HCT116 (cell line): ENCODE data around the gene LPAR1.

Experiments used
- EZH2 ChIP-seq: fragments of 200-600 bp; sonication (generic); IDR thresholded peaks from 2 replicates; pipeline ENCODE4 v1.6.1; 2017; ENCODE audit warnings: antibody characterized with exemption, mixed run types
- EZH2phosphoT487 ChIP-seq: fragments of 200-600 bp; IDR thresholded peaks from 2 replicates; pipeline ENCODE4 v1.6.1; 2018; ENCODE audit warnings: antibody characterized with exemption, borderline replicate concordance
- JUND ChIP-seq: IDR thresholded peaks from 2 replicates; pipeline ENCODE4 v1.6.1; 2012
- POLR2A ChIP-seq: IDR thresholded peaks from 2 replicates; pipeline ENCODE4 v1.7.0; 2011; ENCODE audit warnings: borderline replicate concordance; ENCODE audit not compliant: insufficient read depth, insufficient read length; ENCODE audit errors: extremely low read depth
- POLR2AphosphoS5 ChIP-seq: IDR thresholded peaks from 2 replicates; pipeline ENCODE4 v1.6.1; 2011; ENCODE audit warnings: mild to moderate bottlenecking, low read depth, low read length, moderate library complexity
- RAD21 ChIP-seq: IDR thresholded peaks from 2 replicates; pipeline ENCODE4 v1.6.1; 2012; ENCODE audit warnings: low read depth, mild to moderate bottlenecking
- SIN3A ChIP-seq: IDR thresholded peaks from 2 replicates; pipeline ENCODE4 v1.6.1; 2012; ENCODE audit warnings: low read depth
- SRF ChIP-seq: IDR thresholded peaks from 2 replicates; pipeline ENCODE4 v1.6.1; 2012; ENCODE audit warnings: low read depth
- YY1 ChIP-seq: IDR thresholded peaks from 2 replicates; pipeline ENCODE4 v1.6.1; 2011; ENCODE audit warnings: low read length, low read depth, moderate library complexity, mild to moderate bottlenecking; ENCODE audit not compliant: insufficient replicate concordance; ENCODE audit errors: extremely low read depth
- ZNF274 ChIP-seq: fragments of 200-500 bp; sonication (Bioruptor generic); IDR thresholded peaks from 2 replicates; pipeline ENCODE4 v1.6.1; 2014; ENCODE audit warnings: mild to moderate bottlenecking, low read depth, low read length, inconsistent platforms
- TF ChIP-seq, protein P1 (sequence below): IDR thresholded peaks from 2 replicates; pipeline ENCODE4 v1.6.1; 2012
- TF ChIP-seq, protein P2 (sequence below): IDR thresholded peaks from 2 replicates; pipeline ENCODE4 v1.6.1; 2012
- TF ChIP-seq, protein P3 (sequence below), 3 experiments: fragments of 200-600 bp in 1 of 3; sonication (generic) in 1 of 3; IDR thresholded peaks in 2 of 3; conservative IDR thresholded peaks in 1 of 3; 2 replicates each; pipeline ENCODE4 v1.5.1; 2012 to 2017; ENCODE audit warnings: low read depth in 2 of 3, low read length in 2 of 3, antibody characterized with exemption in 1 of 3, borderline replicate concordance in 1 of 3, control low read depth in 1 of 3, mild to moderate bottlenecking in 1 of 3, mixed read lengths in 1 of 3, mixed run types in 1 of 3, moderate library complexity in 1 of 3; ENCODE audit not compliant: insufficient read depth in 1 of 3

DNA sequence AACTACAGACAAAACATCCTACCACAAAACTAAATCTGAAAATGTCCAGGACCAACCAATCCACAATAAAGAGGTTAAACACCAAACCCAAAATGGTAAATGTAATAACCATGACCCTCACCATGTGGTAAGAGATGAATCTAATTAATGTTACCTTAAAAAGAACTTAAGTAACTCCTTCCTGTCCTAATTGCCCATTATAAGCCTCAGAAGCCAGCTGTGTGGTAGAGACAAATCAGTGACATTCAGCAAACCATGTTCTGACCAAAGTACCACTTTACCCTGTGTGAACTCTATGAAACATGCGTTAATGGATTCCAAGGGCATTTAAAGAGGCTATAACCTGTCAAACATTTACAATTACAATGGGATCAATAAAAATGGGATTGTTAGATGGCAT is 25.0 kb downstream of the LPAR1 start:
- TF ChIP-seq EZH2 (no peak), POLR2AphosphoS5 (no peak), JUND (no peak), RAD21 (no peak), ZNF274 (no peak), SRF (no peak), YY1 (no peak), SIN3A (no peak), POLR2A (no peak), EZH2phosphoT487 (no peak)
- TF ChIP-seq, protein P1, sequence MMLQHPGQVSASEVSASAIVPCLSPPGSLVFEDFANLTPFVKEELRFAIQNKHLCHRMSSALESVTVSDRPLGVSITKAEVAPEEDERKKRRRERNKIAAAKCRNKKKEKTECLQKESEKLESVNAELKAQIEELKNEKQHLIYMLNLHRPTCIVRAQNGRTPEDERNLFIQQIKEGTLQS: no peak
- TF ChIP-seq, protein P2, sequence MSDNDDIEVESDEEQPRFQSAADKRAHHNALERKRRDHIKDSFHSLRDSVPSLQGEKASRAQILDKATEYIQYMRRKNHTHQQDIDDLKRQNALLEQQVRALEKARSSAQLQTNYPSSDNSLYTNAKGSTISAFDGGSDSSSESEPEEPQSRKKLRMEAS: no peak
- TF ChIP-seq, protein P3, sequence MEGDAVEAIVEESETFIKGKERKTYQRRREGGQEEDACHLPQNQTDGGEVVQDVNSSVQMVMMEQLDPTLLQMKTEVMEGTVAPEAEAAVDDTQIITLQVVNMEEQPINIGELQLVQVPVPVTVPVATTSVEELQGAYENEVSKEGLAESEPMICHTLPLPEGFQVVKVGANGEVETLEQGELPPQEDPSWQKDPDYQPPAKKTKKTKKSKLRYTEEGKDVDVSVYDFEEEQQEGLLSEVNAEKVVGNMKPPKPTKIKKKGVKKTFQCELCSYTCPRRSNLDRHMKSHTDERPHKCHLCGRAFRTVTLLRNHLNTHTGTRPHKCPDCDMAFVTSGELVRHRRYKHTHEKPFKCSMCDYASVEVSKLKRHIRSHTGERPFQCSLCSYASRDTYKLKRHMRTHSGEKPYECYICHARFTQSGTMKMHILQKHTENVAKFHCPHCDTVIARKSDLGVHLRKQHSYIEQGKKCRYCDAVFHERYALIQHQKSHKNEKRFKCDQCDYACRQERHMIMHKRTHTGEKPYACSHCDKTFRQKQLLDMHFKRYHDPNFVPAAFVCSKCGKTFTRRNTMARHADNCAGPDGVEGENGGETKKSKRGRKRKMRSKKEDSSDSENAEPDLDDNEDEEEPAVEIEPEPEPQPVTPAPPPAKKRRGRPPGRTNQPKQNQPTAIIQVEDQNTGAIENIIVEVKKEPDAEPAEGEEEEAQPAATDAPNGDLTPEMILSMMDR (IDR thresholded peaks at IDR 0.05 in 2 of 3, conservative IDR thresholded peaks at IDR 0.05 in 1 of 3; ENCODE audit: borderline replicate concordance in 1 of 3, insufficient read depth in 1 of 3, low read depth in 2 of 3, low read length in 2 of 3): no peak
